Transverse colon (tissue), 4 donors: ENCODE results near the gene GON7. TPM values are rescaled to one million over a fixed set of nuclear protein-coding genes. Genes with fewer than 3 reads are reported as not detected.
A peak's percentile ranks its signal among the peaks of the same experiment; 100 is the strongest.

Experiments
- DNase-seq: peaks from one replicate; pipeline ENCODE4 v3.0.0-alpha.2; 2019
- H3K27ac ChIP-seq, 4 donors: fragments of 200-600 bp; sonication (generic); 2 replicates each; pipeline ENCODE4 v1.5.1; 2016 to 2018; ENCODE audit warnings: inconsistent platforms in 4 of 4
- H3K27me3 ChIP-seq: fragments of 200-600 bp; sonication (generic); 2 replicates; pipeline ENCODE4 v1.5.1; 2017; ENCODE audit warnings: inconsistent platforms
- H3K36me3 ChIP-seq, 4 donors: fragments of 200-600 bp; sonication (generic); 2 replicates each; pipeline ENCODE4 v1.5.1; 2017 to 2019; ENCODE audit warnings: inconsistent platforms in 4 of 4
- H3K4me1 ChIP-seq, 4 donors: fragments of 200-600 bp; sonication (generic); 2 replicates each; pipeline ENCODE4 v1.5.1; 2017 to 2020; ENCODE audit warnings: inconsistent platforms in 4 of 4
- H3K4me3 ChIP-seq, 4 donors: fragments of 200-600 bp; sonication (generic); 1 replicate in 1 of 4; 2 replicates in 3 of 4; pipeline versions ENCODE4 v1.5.1 to v1.6.1; 2017 to 2019; ENCODE audit warnings: inconsistent platforms in 4 of 4
- H3K9me3 ChIP-seq, 2 donors: fragments of 200-600 bp; sonication (generic); 2 replicates each; pipeline ENCODE4 v1.5.1; 2017 to 2019; ENCODE audit warnings: inconsistent platforms in 2 of 2
- CTCF ChIP-seq, 5 experiments: fragments of 200-600 bp in 3 of 5; fragments of 450-650 bp in 2 of 5; sonication (generic) in 3 of 5; IDR thresholded peaks; 1 replicate in 2 of 5; 2 replicates in 3 of 5; pipeline ENCODE4 v1.5.1; 2016 to 2017; ENCODE audit warnings: antibody characterized with exemption in 5 of 5, inconsistent platforms in 3 of 5, mild to moderate bottlenecking in 2 of 5, moderate library complexity in 1 of 5
- EP300 ChIP-seq: sonication (generic); formaldehyde crosslinking; IDR thresholded peaks from one replicate; pipeline ENCODE4 v1.6.1; 2017; ENCODE audit warnings: antibody characterized with exemption, low read depth
- POLR2A ChIP-seq: fragments of 450-650 bp; IDR thresholded peaks from one replicate; pipeline ENCODE4 v1.6.1; 2016; ENCODE audit warnings: antibody characterized with exemption, mild to moderate bottlenecking, moderate library complexity
- POLR2AphosphoS5 ChIP-seq, 3 donors: sonication (generic); formaldehyde crosslinking; IDR thresholded peaks; one replicate each; pipeline ENCODE4 v1.6.1; 2016; ENCODE audit warnings: antibody characterized with exemption in 3 of 3
- WGBS, 2 donors: methylation state at CpG; one replicate each; pipeline ENCODE4 v1.1.5; 2018; ENCODE audit warnings: low coverage in 1 of 2; 5-methylcytosine and 5-hydroxymethylcytosine counted together
- in situ Hi-C, 4 donors: fragments of 200-750 bp; cut with MboI; loops; one replicate each; pipeline versions ENCODE4 v1.15.0 to v1.15.1; 2017; ENCODE audit warnings: low sequenced_read_pairs in 3 of 4, low pct_ligation_motif_present in 1 of 4, low pct_unique_long_range_greater_than_20kb in 1 of 4
- intact Hi-C: fragments of 100-400 bp; cut with DNase I; formaldehyde crosslinking; loops from one replicate; pipeline ENCODE4 v1.15.1; 2023; ENCODE audit warnings: low total_unique reads
- total RNA-seq, 4 donors: library from RNA; depleted of rRNA; stranded (reverse); fragments of >200 nt; gene quantifications; one replicate each; pipeline ENCODE4 v1.1.0, GENCODE V29; 2016

Gene GON7
- total RNA-seq, result 10 to 100 TPM in 2 of 4 donors, 1 to 10 TPM in 2; 4.5 to 29.4 (median 13.6) TPM

- intact Hi-C loops, result no loop called here
Measured at GRCh38 chr14:93206793-93207467, at the start of gene GON7, which contains the start of gene UBR7. Gene GON7 (minus strand): TSS chr14:93207065. CDS start chr14:93207037, 28 bp downstream. Gene UBR7 (plus strand): TSS chr14:93207256. CDS start chr14:93207292, 36 bp downstream.

DNA sequence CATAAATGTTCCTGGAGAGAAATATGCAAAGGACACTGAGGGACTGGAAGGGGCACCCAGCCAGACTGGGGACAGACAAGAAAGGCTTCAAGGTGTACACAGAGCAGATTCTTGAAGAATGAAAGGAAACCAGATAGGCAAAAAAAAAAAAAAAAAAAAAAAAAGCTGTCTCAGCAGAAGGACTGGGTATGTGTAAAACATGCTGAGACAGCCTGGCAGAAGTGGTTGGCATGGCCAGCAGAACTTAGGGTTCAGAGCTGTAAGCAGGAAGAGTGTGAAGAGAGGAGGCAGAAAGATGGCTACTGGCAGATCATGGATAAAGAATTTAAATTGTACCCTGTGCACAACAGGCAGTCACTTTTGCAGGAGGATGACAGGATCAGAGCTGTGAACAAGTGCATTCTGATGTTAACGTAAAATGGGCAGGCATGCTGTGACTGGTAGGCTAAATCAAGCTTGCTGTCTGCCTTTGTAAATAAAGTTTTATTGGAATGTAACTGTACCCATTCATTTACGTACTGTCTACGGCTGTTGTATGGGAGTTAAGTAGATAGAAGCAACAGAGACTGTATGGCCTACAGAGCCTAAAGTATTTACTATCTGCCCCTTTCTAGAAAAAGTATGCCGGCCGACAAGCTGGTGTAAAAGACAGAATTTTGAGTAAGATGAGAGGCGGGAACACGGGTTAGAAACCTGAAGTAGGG, 42.4 kb upstream of the GON7 start:
- in situ Hi-C loops, result loop anchor here in 1 of 4 donors (25.0 kb wide), 1 partner anchor 288 kb away; no protein-coding TSS in a partner anchor

More at GRCh38 chr14:93206793-93207467, at the start of gene GON7, which contains the start of gene UBR7:
- TF ChIP-seq POLR2A, result peak; percentile 84
- TF ChIP-seq CTCF (IDR thresholded peaks at IDR 0.05), result peak in 4 of 5 experiments; percentile 7 to 50 (median 31)
- peak; percentile 85 to 94 (median 89) for TF ChIP-seq POLR2AphosphoS5 (IDR thresholded peaks at IDR 0.05)
- TF ChIP-seq EP300, result no peak
- Histone ChIP-seq H3K27ac (peak within 1 kb of the TSS; percentile 88 to 94 (median 93)), H3K4me1 (peaks cover 18 to 39% (median 28%) of the 10 kb centered on the region in 4 donors), H3K9me3 (no peaks in the 10 kb centered on the region), H3K36me3 (peaks cover 0 to 6% (median under 1%) of the 10 kb centered on the region in 4 donors), H3K4me3 (peak within 1 kb of the TSS; percentile 54 to 95 (median 76)), H3K27me3 (no peaks in the 10 kb centered on the region)
- DNase-seq, result peak; percentile 97
- 0% methylated on average over 12 to 52 of the region's 65 CpGs for WGBS, 2 donors
- in situ Hi-C loops, result no loop called here

GRCh38 chr14:93246534-93246933, 39.7 kb upstream of the GON7 start:
- no peak for DNase-seq
- in situ Hi-C loops (loop anchor here in 1 of 4 donors (25.0 kb wide), 1 partner anchor 291 kb away; no protein-coding TSS in a partner anchor), intact Hi-C loops (no loop called here)
- Histone ChIP-seq H3K27ac (no peak overlapping the region), H3K9me3 (no peaks in the 10 kb centered on the region), H3K4me3 (no peak overlapping the region), H3K36me3 (peaks cover 0 to 56% (median 28%) of the 10 kb centered on the region in 4 donors), H3K4me1 (no peaks in the 10 kb centered on the region), H3K27me3 (no peaks in the 10 kb centered on the region)
- TF ChIP-seq EP300, result no peak
- no peak for TF ChIP-seq CTCF (IDR thresholded peaks at IDR 0.05)
- no peak for TF ChIP-seq POLR2AphosphoS5 (IDR thresholded peaks at IDR 0.05)
- no peak for TF ChIP-seq POLR2A

More for the DNA sequence above, 42.4 kb upstream of the GON7 start:
- Histone ChIP-seq H3K27me3 (no peaks in the 10 kb centered on the region), H3K36me3 (peaks cover 0 to 55% (median 23%) of the 10 kb centered on the region in 4 donors), H3K27ac (no peak overlapping the region), H3K9me3 (no peaks in the 10 kb centered on the region), H3K4me1 (no peaks in the 10 kb centered on the region), H3K4me3 (no peak overlapping the region)
- intact Hi-C loops, result no loop called here
- WGBS, 2 donors, result 92 to 96% methylated on average over 6 to 7 of the region's 7 CpGs
- DNase-seq, result no peak
- TF ChIP-seq POLR2AphosphoS5 (IDR thresholded peaks at IDR 0.05), result no peak
- no peak for TF ChIP-seq POLR2A
- no peak for TF ChIP-seq EP300
- TF ChIP-seq CTCF (IDR thresholded peaks at IDR 0.05), result no peak
